ENCODE measurements around the gene EGFLAM. TPM values are rescaled to one million over a fixed set of nuclear protein-coding genes. Genes with fewer than 3 reads are reported as not detected.

The EGFLAM gene
- total RNA-seq, 4 donors from 2014 or later: 0.41 to 1.9 TPM; not detected in 2

GRCh38 chr5:38263983-38264382 is 5.6 kb downstream of the EGFLAM start:
- DNase-seq: no peak
- Histone ChIP-seq H3K9me3 (no peaks in the 10 kb centered on the region), H3K4me1 (peaks cover 0 to 1% (median 0%) of the 10 kb centered on the region in 4 donors), H3K27me3 (peaks cover 32% of the 10 kb centered on the region), H3K36me3 (no peaks in the 10 kb centered on the region), H3K4me3 (no peak overlapping the region), H3K27ac (no peak overlapping the region)
- TF ChIP-seq POLR2A (IDR thresholded peaks at IDR 0.05): no peak
- no peak for TF ChIP-seq POLR2AphosphoS5 (IDR thresholded peaks at IDR 0.05)
- TF ChIP-seq, protein P1, sequence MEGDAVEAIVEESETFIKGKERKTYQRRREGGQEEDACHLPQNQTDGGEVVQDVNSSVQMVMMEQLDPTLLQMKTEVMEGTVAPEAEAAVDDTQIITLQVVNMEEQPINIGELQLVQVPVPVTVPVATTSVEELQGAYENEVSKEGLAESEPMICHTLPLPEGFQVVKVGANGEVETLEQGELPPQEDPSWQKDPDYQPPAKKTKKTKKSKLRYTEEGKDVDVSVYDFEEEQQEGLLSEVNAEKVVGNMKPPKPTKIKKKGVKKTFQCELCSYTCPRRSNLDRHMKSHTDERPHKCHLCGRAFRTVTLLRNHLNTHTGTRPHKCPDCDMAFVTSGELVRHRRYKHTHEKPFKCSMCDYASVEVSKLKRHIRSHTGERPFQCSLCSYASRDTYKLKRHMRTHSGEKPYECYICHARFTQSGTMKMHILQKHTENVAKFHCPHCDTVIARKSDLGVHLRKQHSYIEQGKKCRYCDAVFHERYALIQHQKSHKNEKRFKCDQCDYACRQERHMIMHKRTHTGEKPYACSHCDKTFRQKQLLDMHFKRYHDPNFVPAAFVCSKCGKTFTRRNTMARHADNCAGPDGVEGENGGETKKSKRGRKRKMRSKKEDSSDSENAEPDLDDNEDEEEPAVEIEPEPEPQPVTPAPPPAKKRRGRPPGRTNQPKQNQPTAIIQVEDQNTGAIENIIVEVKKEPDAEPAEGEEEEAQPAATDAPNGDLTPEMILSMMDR (IDR thresholded peaks at IDR 0.05): no peak
- TF ChIP-seq EP300 (IDR thresholded peaks at IDR 0.05; ENCODE audit: low read depth): no peak
- intact Hi-C loops (cut with DNase I; ENCODE audit: low total_unique reads): no loop called here
- in situ Hi-C loops (cut with MboI; ENCODE audit: low pct_ligation_motif_present in 1 of 4, low pct_unique_long_range_greater_than_20kb in 1 of 4, low sequenced_read_pairs in 3 of 4): no loop called here
- 25 to 33% methylated on average over 6 of the region's 6 CpGs for WGBS, 2 donors (ENCODE audit: low coverage in 1 of 2)

- no peaks in the 10 kb centered on the region for H3K9me3 ChIP-seq
- no peak overlapping the region for H3K4me3 ChIP-seq
- no peaks in the 10 kb centered on the region for H3K4me1 ChIP-seq
- intact Hi-C loops (cut with DNase I; ENCODE audit: low total_unique reads): no loop called here
- in situ Hi-C loops (cut with MboI; ENCODE audit: low pct_ligation_motif_present in 1 of 4, low pct_unique_long_range_greater_than_20kb in 1 of 4, low sequenced_read_pairs in 3 of 4): no loop called here
- H3K27me3 ChIP-seq: peaks cover 15% of the 10 kb centered on the region
- TF ChIP-seq EP300 (IDR thresholded peaks at IDR 0.05; ENCODE audit: low read depth): no peak
- TF ChIP-seq, protein P1 (IDR thresholded peaks at IDR 0.05): peak; percentile 35 to 69 (median 61)
- WGBS, 2 donors (ENCODE audit: low coverage in 1 of 2): 33 to 34% methylated on average over 11 to 13 of the region's 13 CpGs
- DNase-seq: peak; percentile 39
- H3K27ac ChIP-seq: no peak overlapping the region
- H3K36me3 ChIP-seq: no peaks in the 10 kb centered on the region
These were observed 7.3 kb downstream of the EGFLAM start for GRCh38 chr5:38265546-38266179.

DNA sequence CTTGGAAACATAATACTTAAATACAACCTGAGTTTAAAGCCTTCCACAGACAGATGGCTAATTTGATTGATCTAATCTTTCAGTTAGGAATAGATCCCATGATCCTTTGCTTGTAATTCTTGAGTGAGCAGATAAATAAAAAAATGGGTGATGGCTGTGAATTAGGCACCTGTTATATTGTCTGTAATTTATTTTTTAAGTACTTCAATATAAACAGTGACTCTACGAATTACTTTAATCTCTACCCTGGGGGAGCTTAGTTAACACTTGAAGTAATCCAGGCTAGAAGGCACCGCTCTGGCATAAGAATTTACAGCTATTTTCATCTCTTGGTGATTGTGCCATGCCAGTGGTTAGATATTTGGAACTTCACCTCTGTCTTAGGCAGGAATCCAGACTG is 9.0 kb downstream of the EGFLAM start:
- DNase-seq: no peak
- intact Hi-C loops (cut with DNase I; ENCODE audit: low total_unique reads) (no loop called here), in situ Hi-C loops (cut with MboI; ENCODE audit: low pct_ligation_motif_present in 1 of 4, low pct_unique_long_range_greater_than_20kb in 1 of 4, low sequenced_read_pairs in 3 of 4) (no loop called here)
- H3K4me3 ChIP-seq: no peak overlapping the region
- no peak for TF ChIP-seq POLR2A (IDR thresholded peaks at IDR 0.05)
- no peaks in the 10 kb centered on the region for H3K9me3 ChIP-seq
- WGBS, 2 donors (ENCODE audit: low coverage in 1 of 2): 46 to 68% methylated on average over 2 of the region's 2 CpGs
- H3K27me3 ChIP-seq: peaks cover 9% of the 10 kb centered on the region
- no peaks in the 10 kb centered on the region for H3K36me3 ChIP-seq
- no peaks in the 10 kb centered on the region for H3K4me1 ChIP-seq
- H3K27ac ChIP-seq: no peak overlapping the region

DNA sequence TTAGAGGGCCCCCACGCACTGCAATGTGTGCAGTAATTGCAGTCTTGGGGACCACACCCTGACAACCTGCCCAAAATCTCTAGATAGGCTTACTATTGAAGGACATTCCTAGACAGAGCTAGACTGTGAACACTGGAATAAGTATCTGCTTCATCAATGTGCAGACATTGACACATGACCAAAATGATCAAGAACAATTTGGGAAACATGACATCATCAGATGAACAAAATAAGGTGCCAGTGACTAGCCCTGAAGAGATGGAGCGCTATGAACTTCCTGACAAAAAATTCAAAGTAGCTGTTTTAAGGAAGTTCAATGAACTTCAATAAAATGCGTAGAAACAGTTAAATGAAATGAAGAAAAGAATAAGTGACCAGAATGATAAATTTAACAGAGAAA is 15.3 kb downstream of the EGFLAM start:
- TF ChIP-seq POLR2AphosphoS5 (IDR thresholded peaks at IDR 0.05) (no peak), EP300 (IDR thresholded peaks at IDR 0.05; ENCODE audit: low read depth) (no peak), POLR2A (IDR thresholded peaks at IDR 0.05) (no peak)
- TF ChIP-seq, protein P1 (IDR thresholded peaks at IDR 0.05): no peak
- Histone ChIP-seq H3K9me3 (peaks cover 10 to 22% of the 10 kb centered on the region in 2 donors), H3K4me1 (no peaks in the 10 kb centered on the region), H3K27me3 (no peaks in the 10 kb centered on the region), H3K36me3 (no peaks in the 10 kb centered on the region), H3K27ac (no peak overlapping the region), H3K4me3 (no peak overlapping the region)
- in situ Hi-C loops (cut with MboI; ENCODE audit: low pct_ligation_motif_present in 1 of 4, low pct_unique_long_range_greater_than_20kb in 1 of 4, low sequenced_read_pairs in 3 of 4) (no loop called here), intact Hi-C loops (cut with DNase I; ENCODE audit: low total_unique reads) (no loop called here)
- DNase-seq: no peak
- WGBS, 2 donors (ENCODE audit: low coverage in 1 of 2): 82 to 94% methylated on average over 2 to 3 of the region's 3 CpGs

GRCh38 chr5:38274370-38274769 is 16.0 kb downstream of the EGFLAM start:
- Histone ChIP-seq H3K27ac (no peak overlapping the region), H3K36me3 (no peaks in the 10 kb centered on the region), H3K27me3 (no peaks in the 10 kb centered on the region), H3K4me1 (no peaks in the 10 kb centered on the region), H3K9me3 (peaks cover 10 to 22% of the 10 kb centered on the region in 2 donors), H3K4me3 (no peak overlapping the region)
- in situ Hi-C loops (cut with MboI; ENCODE audit: low pct_ligation_motif_present in 1 of 4, low pct_unique_long_range_greater_than_20kb in 1 of 4, low sequenced_read_pairs in 3 of 4) (no loop called here), intact Hi-C loops (cut with DNase I; ENCODE audit: low total_unique reads) (no loop called here)
- TF ChIP-seq POLR2A (IDR thresholded peaks at IDR 0.05): no peak
- TF ChIP-seq, protein P1 (IDR thresholded peaks at IDR 0.05): no peak
- no peak for TF ChIP-seq POLR2AphosphoS5 (IDR thresholded peaks at IDR 0.05)
- TF ChIP-seq EP300 (IDR thresholded peaks at IDR 0.05; ENCODE audit: low read depth): no peak
- no peak for DNase-seq
- 55 to 59% methylated on average over 1 of the region's 1 CpG for WGBS, 2 donors (ENCODE audit: low coverage in 1 of 2)
